Measurements from ENCODE around the gene KLHL42.

DNA sequence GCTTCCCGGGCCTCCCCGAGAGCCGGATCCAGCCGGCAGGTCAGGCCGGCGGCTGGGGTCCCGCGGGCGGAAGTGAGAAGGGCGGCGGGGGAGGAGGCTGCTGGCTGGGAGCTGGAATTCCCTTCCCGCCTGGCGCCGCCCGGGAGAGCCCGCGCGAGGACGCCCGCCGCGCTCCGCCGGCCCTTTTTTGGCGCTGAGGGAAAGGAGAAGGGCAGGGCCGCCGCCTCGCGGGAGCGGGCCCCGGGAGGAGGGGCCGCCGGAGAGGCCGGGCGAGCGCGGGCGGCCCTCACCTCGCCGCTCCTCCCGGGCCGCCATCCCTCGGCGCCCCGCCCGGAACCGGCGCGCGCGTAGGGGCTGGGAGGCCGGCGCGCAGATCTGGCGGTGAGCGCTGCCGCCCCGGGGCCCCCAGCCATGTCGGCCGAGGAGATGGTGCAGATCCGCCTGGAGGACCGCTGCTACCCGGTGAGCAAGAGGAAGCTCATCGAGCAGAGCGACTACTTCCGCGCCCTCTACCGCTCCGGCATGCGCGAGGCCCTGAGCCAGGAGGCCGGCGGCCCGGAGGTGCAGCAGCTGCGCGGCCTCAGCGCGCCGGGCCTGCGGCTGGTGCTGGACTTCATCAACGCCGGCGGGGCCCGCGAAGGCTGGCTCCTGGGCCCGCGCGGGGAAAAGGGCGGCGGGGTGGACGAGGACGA, at the start of gene KLHL42, which contains the start of gene MANSC4:
- TF ChIP-seq ZNF12 (CRISPR knock-in tag; IDR thresholded peaks at IDR 0.05), result no peak
- peak in 1 of 2 experiments; percentile 46; a peak in 1 of 4 replicates for TF ChIP-seq POLR2A (IDR thresholded peaks at IDR 0.05; ENCODE audit: insufficient read depth in 1 of 2, low read depth in 2 of 2, low read length in 2 of 2)
- TF ChIP-seq ATM (IDR thresholded peaks at IDR 0.05; ENCODE audit: borderline replicate concordance), result no peak
- 0 out of 2 replicates have a peak, but pooled peaks have one; percentile 48 for TF ChIP-seq ETV6 (CRISPR knock-in tag; conservative IDR thresholded peaks at IDR 0.05)
- no peak for TF ChIP-seq TBP (CRISPR knock-in tag; IDR thresholded peaks at IDR 0.05)
